ENCODE results near the gene LENEP. TPM values are rescaled to one million over a fixed set of nuclear protein-coding genes. Genes with fewer than 3 reads are reported as not detected.

The LENEP gene
- polyA plus RNA-seq, 1 donor (not counting 4 experiments of a cell fraction or from before 2014, with no cell fraction given): not detected

DNA sequence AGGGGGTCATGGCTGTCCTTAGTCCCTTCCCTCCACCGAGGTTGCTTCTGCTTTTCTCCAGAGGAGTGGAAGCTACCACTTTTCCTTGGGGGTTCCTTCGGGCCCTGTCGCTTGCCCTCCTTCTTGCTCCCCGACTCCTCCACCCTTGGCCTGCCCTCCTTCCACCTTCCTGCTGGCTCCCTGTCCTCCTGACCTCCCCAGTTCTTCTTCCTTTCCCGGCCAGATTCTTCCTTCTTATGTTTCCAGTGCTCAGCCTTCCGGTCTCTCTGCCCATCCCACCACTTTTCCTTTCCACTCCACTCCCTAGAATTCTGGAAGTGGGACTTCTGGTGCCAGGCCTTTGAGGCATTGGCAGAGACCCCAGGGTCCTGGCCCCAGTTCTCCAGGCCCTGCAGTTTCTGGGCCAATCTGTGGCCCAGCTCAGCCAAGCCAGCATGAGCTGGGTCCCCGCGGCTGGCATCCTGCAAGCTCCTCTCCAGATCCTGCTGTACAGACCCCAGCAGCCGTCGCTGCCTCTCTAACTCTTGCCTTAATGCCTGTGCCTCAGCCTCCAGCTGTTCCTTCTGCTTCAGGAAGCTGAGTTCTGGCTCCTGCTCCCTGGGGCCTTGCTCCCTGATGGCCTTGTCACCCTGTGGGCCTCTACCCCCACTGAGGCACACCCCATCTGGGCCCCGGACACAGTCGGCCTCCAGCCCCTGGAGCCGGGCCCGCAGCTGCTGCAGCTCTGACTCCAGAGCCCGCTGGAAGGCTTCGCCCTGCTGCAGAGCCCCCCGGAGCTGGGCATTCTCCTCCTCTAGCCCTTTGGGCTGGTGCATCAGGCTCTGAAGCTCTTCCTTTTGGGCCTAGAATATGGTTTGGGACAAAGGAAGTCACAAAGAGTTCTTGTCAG, 47.2 kb upstream of the LENEP start:
- peaks cover 0 to 22% of the 10 kb centered on the region in 2 experiments for H3K36me3 ChIP-seq (ENCODE audit: control insufficient read depth in 2 of 2, extremely low read depth in 1 of 2, insufficient read depth in 2 of 2, low read length in 2 of 2)
- no peaks in the 10 kb centered on the region for H3K79me2 ChIP-seq (ENCODE audit: control insufficient read depth, insufficient read depth, low read length)
- DNase-seq (ENCODE audit: low read depth, low spot score) (no peak), FAIRE-seq (no peak)
- no peaks in the 10 kb centered on the region for H3K27me3 ChIP-seq (ENCODE audit: control insufficient read depth, extremely low read depth, insufficient read depth, low read length)
- H3K27ac ChIP-seq (ENCODE audit: control insufficient read depth, insufficient read depth, low read length): no peak overlapping the region
- H3K4me1 ChIP-seq (ENCODE audit: control insufficient read depth, extremely low read depth, insufficient read depth, low read length): no peaks in the 10 kb centered on the region
- H3K4me3 ChIP-seq (ENCODE audit: control insufficient read depth in 2 of 3, extremely low read depth in 1 of 3, insufficient read depth in 2 of 3, low read depth in 1 of 3, low read length in 3 of 3): no peak overlapping the region
- no peaks in the 10 kb centered on the region for H3K9me1 ChIP-seq (ENCODE audit: control insufficient read depth, extremely low read depth, insufficient read depth, low read length)
- H4K20me1 ChIP-seq (ENCODE audit: control insufficient read depth, extremely low read depth, insufficient read depth, low read length): no peaks in the 10 kb centered on the region
- dilution Hi-C loops (cut with MboI; ENCODE audit: extremely low pct_ligation_motif_present, low sequenced_read_pairs): no loop called here
- no peak for TF ChIP-seq EZH2 (IDR thresholded peaks at IDR 0.05; ENCODE audit: low read length)
- TF ChIP-seq, protein P1, sequence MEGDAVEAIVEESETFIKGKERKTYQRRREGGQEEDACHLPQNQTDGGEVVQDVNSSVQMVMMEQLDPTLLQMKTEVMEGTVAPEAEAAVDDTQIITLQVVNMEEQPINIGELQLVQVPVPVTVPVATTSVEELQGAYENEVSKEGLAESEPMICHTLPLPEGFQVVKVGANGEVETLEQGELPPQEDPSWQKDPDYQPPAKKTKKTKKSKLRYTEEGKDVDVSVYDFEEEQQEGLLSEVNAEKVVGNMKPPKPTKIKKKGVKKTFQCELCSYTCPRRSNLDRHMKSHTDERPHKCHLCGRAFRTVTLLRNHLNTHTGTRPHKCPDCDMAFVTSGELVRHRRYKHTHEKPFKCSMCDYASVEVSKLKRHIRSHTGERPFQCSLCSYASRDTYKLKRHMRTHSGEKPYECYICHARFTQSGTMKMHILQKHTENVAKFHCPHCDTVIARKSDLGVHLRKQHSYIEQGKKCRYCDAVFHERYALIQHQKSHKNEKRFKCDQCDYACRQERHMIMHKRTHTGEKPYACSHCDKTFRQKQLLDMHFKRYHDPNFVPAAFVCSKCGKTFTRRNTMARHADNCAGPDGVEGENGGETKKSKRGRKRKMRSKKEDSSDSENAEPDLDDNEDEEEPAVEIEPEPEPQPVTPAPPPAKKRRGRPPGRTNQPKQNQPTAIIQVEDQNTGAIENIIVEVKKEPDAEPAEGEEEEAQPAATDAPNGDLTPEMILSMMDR (optimal IDR thresholded peaks at IDR 0.05 in 1 of 3, IDR thresholded peaks at IDR 0.05 in 1 of 3, conservative IDR thresholded peaks at IDR 0.05 in 1 of 3; ENCODE audit: extremely low read depth in 1 of 3, insufficient read depth in 2 of 3, low read length in 3 of 3): no peak
- H3K9me3 ChIP-seq (ENCODE audit: control insufficient read depth, low read depth, low read length): no peaks in the 10 kb centered on the region
- H3K9ac ChIP-seq (ENCODE audit: control insufficient read depth, extremely low read depth, insufficient read depth, low read length): no peak overlapping the region
- no peak overlapping the region for H2AFZ ChIP-seq (ENCODE audit: control insufficient read depth, low read length)
- no peak overlapping the region for H3K4me2 ChIP-seq (ENCODE audit: control insufficient read depth, extremely low read depth, insufficient read depth, low read depth, low read length)

DNA sequence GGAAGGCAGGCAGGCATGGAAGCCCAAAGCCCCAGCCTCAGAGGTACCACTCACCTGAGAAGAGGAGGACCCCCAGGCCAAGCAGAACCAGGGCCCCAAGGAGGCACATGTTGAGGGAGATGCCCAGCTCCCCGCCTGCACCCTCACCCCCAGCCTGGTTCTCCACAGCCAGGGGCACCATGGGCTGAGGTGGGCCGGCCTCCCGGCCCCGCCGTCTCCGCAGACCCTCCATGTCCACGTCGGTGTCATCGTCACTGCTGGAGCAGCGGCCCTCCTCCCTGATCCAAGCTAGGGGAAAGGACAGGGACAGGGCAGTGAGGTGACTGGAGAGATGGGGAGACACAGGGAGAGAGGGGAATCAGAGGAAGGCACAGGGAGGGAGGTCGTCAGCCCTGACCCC, 45.3 kb upstream of the LENEP start:
- no peak overlapping the region for H2AFZ ChIP-seq (ENCODE audit: control insufficient read depth, low read length)
- no peak overlapping the region for H3K4me2 ChIP-seq (ENCODE audit: control insufficient read depth, extremely low read depth, insufficient read depth, low read depth, low read length)
- DNase-seq (ENCODE audit: low read depth, low spot score): no peak
- FAIRE-seq: no peak
- H3K79me2 ChIP-seq (ENCODE audit: control insufficient read depth, insufficient read depth, low read length): no peaks in the 10 kb centered on the region
- no peaks in the 10 kb centered on the region for H4K20me1 ChIP-seq (ENCODE audit: control insufficient read depth, extremely low read depth, insufficient read depth, low read length)
- no peaks in the 10 kb centered on the region for H3K27me3 ChIP-seq (ENCODE audit: control insufficient read depth, extremely low read depth, insufficient read depth, low read length)
- TF ChIP-seq, protein P1 (optimal IDR thresholded peaks at IDR 0.05 in 1 of 3, IDR thresholded peaks at IDR 0.05 in 1 of 3, conservative IDR thresholded peaks at IDR 0.05 in 1 of 3; ENCODE audit: extremely low read depth in 1 of 3, insufficient read depth in 2 of 3, low read length in 3 of 3): no peak
- TF ChIP-seq EZH2 (IDR thresholded peaks at IDR 0.05; ENCODE audit: low read length): no peak
- H3K4me1 ChIP-seq (ENCODE audit: control insufficient read depth, extremely low read depth, insufficient read depth, low read length): no peaks in the 10 kb centered on the region
- H3K9me1 ChIP-seq (ENCODE audit: control insufficient read depth, extremely low read depth, insufficient read depth, low read length): no peaks in the 10 kb centered on the region
- H3K27ac ChIP-seq (ENCODE audit: control insufficient read depth, insufficient read depth, low read length): no peak overlapping the region
- peaks cover 0 to 24% of the 10 kb centered on the region in 2 experiments for H3K36me3 ChIP-seq (ENCODE audit: control insufficient read depth in 2 of 2, extremely low read depth in 1 of 2, insufficient read depth in 2 of 2, low read length in 2 of 2)
- dilution Hi-C loops (cut with MboI; ENCODE audit: extremely low pct_ligation_motif_present, low sequenced_read_pairs): no loop called here
- H3K9me3 ChIP-seq (ENCODE audit: control insufficient read depth, low read depth, low read length): no peaks in the 10 kb centered on the region
- no peak overlapping the region for H3K9ac ChIP-seq (ENCODE audit: control insufficient read depth, extremely low read depth, insufficient read depth, low read length)
- H3K4me3 ChIP-seq (ENCODE audit: control insufficient read depth in 2 of 3, extremely low read depth in 1 of 3, insufficient read depth in 2 of 3, low read depth in 1 of 3, low read length in 3 of 3): no peak overlapping the region

Measured in keratinocyte (primary cell).